PC-3 (cell line): Measurements from ENCODE around the gene ABCG2.

Source experiments
- CTCF ChIP-seq: fragments of 300-600 bp; sonication (generic); conservative IDR thresholded peaks from 2 replicates; pipeline ENCODE4 v1.5.1; 2017; ENCODE audit warnings: antibody characterized with exemption, low read depth, mild to moderate bottlenecking, low read length
- EZH2 ChIP-seq: fragments of 300-600 bp; sonication (generic); IDR thresholded peaks from one replicate; pipeline ENCODE4 v1.6.1; 2017; ENCODE audit warnings: antibody characterized with exemption, mild to moderate bottlenecking, low read length; ENCODE audit not compliant: unreplicated experiment

GRCh38 chr4:88196523-88197185 lies 38.2 kb upstream of the ABCG2 start:
- TF ChIP-seq CTCF (no peak), EZH2 (no peak)
